Neural crest cell (in vitro differentiated cells): ENCODE data around the gene ERC1. TPM values are rescaled to one million over a fixed set of nuclear protein-coding genes. Genes with fewer than 3 reads are reported as not detected.
"Not testable (repeated sequence)": the region's sequence is repeated elsewhere in the genome, so short reads cannot be mapped to it uniquely, and the experiment has no call there.

Source experiments
- DNase-seq: peaks from one replicate; pipeline ENCODE4 v3.0.0; 2021; ENCODE audit warnings: low read depth, mixed read lengths, low spot score
- H3K27ac Mint-ChIP-seq: one replicate; pipeline ENCODE4 v1.8.0; 2021; ENCODE audit warnings: mild to moderate bottlenecking, mixed read lengths; ENCODE audit not compliant: unreplicated experiment
- H3K27me3 Mint-ChIP-seq: 2 replicates; pipeline ENCODE4 v1.8.0; 2021; ENCODE audit warnings: low read depth, mild to moderate bottlenecking, mixed read lengths
- H3K36me3 Mint-ChIP-seq: 2 replicates; pipeline ENCODE4 v1.8.0; 2021; ENCODE audit warnings: low read depth, mild to moderate bottlenecking, mixed read lengths
- H3K4me1 Mint-ChIP-seq: 2 replicates; pipeline ENCODE4 v1.8.0; 2021; ENCODE audit warnings: mixed read lengths
- H3K4me3 Mint-ChIP-seq: one replicate; pipeline ENCODE4 v1.8.0; 2021; ENCODE audit warnings: mild to moderate bottlenecking, mixed read lengths
- H3K9me3 Mint-ChIP-seq: 2 replicates; pipeline ENCODE4 v1.8.0; 2021; ENCODE audit warnings: mixed read lengths
- CTCF ChIP-seq: fragments of 200-600 bp; sonication (generic); conservative IDR thresholded peaks from 2 replicates; pipeline ENCODE4 v1.5.0; 2021; ENCODE audit warnings: antibody characterized with exemption, mild to moderate bottlenecking
- total RNA-seq: library from RNA; stranded (reverse); gene quantifications from 2 replicates; pipeline ENCODE4 v1.2.1, GENCODE V29; 2021

ERC1 gene
- total RNA-seq, 1 donor from 2014 or later, result 38.9 TPM

- Mint-ChIP-seq H3K9me3 (no peaks in the 10 kb centered on the region), H3K36me3 (no peaks in the 10 kb centered on the region), H3K4me1 (peaks cover 37% of the 10 kb centered on the region), H3K27me3 (peaks cover 29% of the 10 kb centered on the region), H3K27ac (peak overlapping the region; percentile 59), H3K4me3 (peak overlapping the region; percentile 95)
- no peak for TF ChIP-seq CTCF
- DNase-seq, result no peak
Observed at GRCh38 chr12:991350-992333, 619 bp downstream of the ERC1 start.

GRCh38 chr12:992647-993046 lies 1.6 kb downstream of the ERC1 start:
- Mint-ChIP-seq H3K4me1 (peaks cover 37% of the 10 kb centered on the region), H3K27me3 (peaks cover 36% of the 10 kb centered on the region), H3K36me3 (no peaks in the 10 kb centered on the region), H3K4me3 (peak overlapping the region; percentile 95), H3K27ac (no peak overlapping the region), H3K9me3 (no peaks in the 10 kb centered on the region)
- TF ChIP-seq CTCF, result no peak
- no peak for DNase-seq

DNA sequence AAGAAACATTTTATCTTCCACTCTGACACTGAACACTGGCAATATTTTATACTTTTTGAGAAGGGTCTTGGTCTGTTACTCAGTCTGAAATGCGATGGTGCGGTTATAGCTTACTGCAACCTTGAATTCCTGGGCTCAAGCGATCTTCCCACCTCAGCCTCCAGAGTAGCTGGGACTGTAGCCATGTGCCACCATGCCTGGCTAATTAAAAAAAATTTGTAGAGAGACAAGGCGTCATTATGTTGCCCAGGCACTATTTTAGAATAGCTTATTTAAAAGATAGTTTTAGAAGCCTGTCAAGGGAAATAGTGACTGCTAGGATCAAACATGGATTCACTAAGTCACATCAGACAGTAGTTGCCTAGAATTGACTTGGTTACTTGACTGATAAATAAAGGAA lies 5.9 kb downstream of the ERC1 start:
- no peak for DNase-seq
- H3K4me3 Mint-ChIP-seq, result no peak overlapping the region
- no peaks in the 10 kb centered on the region for H3K36me3 Mint-ChIP-seq
- TF ChIP-seq CTCF, result no peak
- peaks cover 35% of the 10 kb centered on the region for H3K27me3 Mint-ChIP-seq
- no peak overlapping the region for H3K27ac Mint-ChIP-seq
- no peaks in the 10 kb centered on the region for H3K9me3 Mint-ChIP-seq
- peaks cover 9% of the 10 kb centered on the region for H3K4me1 Mint-ChIP-seq

- DNase-seq, result no peak
- H3K27me3 Mint-ChIP-seq, result peaks cover 29% of the 10 kb centered on the region
- H3K4me3 Mint-ChIP-seq, result no peak overlapping the region
- no peak overlapping the region for H3K27ac Mint-ChIP-seq
- TF ChIP-seq CTCF, result no peak
- H3K4me1 Mint-ChIP-seq, result peaks cover 3% of the 10 kb centered on the region
- no peaks in the 10 kb centered on the region for H3K36me3 Mint-ChIP-seq
- H3K9me3 Mint-ChIP-seq, result no peaks in the 10 kb centered on the region
Observed at GRCh38 chr12:997505-997904, 6.5 kb downstream of the ERC1 start.

- peaks cover under 1% of the 10 kb centered on the region for H3K4me1 Mint-ChIP-seq
- no peak overlapping the region for H3K4me3 Mint-ChIP-seq
- peaks cover 25% of the 10 kb centered on the region for H3K27me3 Mint-ChIP-seq
- no peak overlapping the region for H3K27ac Mint-ChIP-seq
- no peaks in the 10 kb centered on the region for H3K36me3 Mint-ChIP-seq
- DNase-seq, result no peak
- no peaks in the 10 kb centered on the region for H3K9me3 Mint-ChIP-seq
- TF ChIP-seq CTCF, result no peak
Observed at GRCh38 chr12:998020-998874, 7.2 kb downstream of the ERC1 start.

GRCh38 chr12:999736-1000135 lies 8.7 kb downstream of the ERC1 start:
- H3K27me3 Mint-ChIP-seq, result peaks cover 22% of the 10 kb centered on the region
- H3K27ac Mint-ChIP-seq, H3K36me3 Mint-ChIP-seq, H3K4me3 Mint-ChIP-seq, H3K4me1 Mint-ChIP-seq, H3K9me3 Mint-ChIP-seq, DNase-seq: not testable (repeated sequence)
